Measurements from ENCODE around the gene MAML1. TPM values are rescaled to one million over a fixed set of nuclear protein-coding genes. Genes with fewer than 3 reads are reported as not detected.

MAML1 gene
- total RNA-seq, 1 donor from 2014 or later = 11.8 TPM

DNA sequence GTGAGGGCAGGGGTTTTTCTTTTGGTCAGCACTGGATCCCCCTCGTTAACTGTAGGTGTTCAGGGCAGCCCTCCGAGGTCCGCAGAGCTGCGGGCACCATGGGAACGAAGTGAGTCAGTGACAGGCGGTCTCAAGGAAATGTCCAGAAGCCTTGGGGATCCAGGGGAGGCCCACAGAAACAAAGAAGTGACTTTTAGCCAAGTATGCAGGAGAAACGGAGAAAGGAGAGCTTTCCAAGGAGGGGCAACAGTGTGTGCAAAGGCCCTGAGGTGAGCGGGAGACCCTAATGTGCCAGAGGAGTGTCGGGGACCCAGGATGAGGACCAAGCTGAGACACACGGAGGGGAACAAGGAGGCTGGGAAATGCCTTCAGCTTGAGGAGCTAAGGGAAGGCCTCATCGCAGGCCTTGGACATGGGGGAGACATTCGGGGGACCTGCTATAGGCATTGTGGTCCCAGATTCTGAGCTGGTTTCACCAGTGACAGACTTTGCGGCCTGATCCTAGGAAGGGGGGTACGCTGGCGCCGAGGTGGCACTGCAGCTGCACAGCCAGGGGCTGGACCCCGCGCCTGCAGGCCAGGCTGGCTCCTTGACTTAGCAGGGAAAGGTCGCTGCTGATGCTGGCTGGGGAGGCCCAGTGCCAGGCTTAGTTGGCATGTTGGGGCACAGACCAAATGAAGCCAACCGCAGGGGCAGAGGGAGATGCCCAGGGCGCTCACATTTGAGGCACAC, 64.4 kb downstream of the MAML1 start:
- intact Hi-C loops (cut with micrococcal nuclease) = loop anchor here (5.0 kb wide), 1 partner anchor 35 kb away; no protein-coding TSS in a partner anchor
- TF ChIP-seq, protein P1, sequence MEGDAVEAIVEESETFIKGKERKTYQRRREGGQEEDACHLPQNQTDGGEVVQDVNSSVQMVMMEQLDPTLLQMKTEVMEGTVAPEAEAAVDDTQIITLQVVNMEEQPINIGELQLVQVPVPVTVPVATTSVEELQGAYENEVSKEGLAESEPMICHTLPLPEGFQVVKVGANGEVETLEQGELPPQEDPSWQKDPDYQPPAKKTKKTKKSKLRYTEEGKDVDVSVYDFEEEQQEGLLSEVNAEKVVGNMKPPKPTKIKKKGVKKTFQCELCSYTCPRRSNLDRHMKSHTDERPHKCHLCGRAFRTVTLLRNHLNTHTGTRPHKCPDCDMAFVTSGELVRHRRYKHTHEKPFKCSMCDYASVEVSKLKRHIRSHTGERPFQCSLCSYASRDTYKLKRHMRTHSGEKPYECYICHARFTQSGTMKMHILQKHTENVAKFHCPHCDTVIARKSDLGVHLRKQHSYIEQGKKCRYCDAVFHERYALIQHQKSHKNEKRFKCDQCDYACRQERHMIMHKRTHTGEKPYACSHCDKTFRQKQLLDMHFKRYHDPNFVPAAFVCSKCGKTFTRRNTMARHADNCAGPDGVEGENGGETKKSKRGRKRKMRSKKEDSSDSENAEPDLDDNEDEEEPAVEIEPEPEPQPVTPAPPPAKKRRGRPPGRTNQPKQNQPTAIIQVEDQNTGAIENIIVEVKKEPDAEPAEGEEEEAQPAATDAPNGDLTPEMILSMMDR (IDR thresholded peaks at IDR 0.05; ENCODE audit: borderline replicate concordance) = no peak
- no peak for DNase-seq
- H3K27ac ChIP-seq (replicated peaks) = peak overlapping the region; percentile 88
- no peaks in the 10 kb centered on the region for H3K27me3 ChIP-seq (ENCODE audit: low read depth)
- peak overlapping the region; percentile 80 for H3K4me3 ChIP-seq
- H3K4me1 ChIP-seq = peaks cover 67% of the 10 kb centered on the region
- peaks cover 41% of the 10 kb centered on the region for H3K36me3 ChIP-seq
- H3K9me3 ChIP-seq (replicated peaks) = no peaks in the 10 kb centered on the region

GRCh38 chr5:179797741-179798140, 65.1 kb downstream of the MAML1 start:
- H3K9me3 ChIP-seq (replicated peaks) = no peaks in the 10 kb centered on the region
- no peaks in the 10 kb centered on the region for H3K27me3 ChIP-seq (ENCODE audit: low read depth)
- no peak for DNase-seq
- no peak overlapping the region for H3K27ac ChIP-seq (replicated peaks)
- H3K36me3 ChIP-seq = peaks cover 41% of the 10 kb centered on the region
- H3K4me1 ChIP-seq = peaks cover 67% of the 10 kb centered on the region
- no peak overlapping the region for H3K4me3 ChIP-seq
- intact Hi-C loops (cut with micrococcal nuclease) = loop anchor here (5.0 kb wide), 1 partner anchor 35 kb away; no protein-coding TSS in a partner anchor
- TF ChIP-seq, protein P1 (IDR thresholded peaks at IDR 0.05; ENCODE audit: borderline replicate concordance) = no peak

DNA sequence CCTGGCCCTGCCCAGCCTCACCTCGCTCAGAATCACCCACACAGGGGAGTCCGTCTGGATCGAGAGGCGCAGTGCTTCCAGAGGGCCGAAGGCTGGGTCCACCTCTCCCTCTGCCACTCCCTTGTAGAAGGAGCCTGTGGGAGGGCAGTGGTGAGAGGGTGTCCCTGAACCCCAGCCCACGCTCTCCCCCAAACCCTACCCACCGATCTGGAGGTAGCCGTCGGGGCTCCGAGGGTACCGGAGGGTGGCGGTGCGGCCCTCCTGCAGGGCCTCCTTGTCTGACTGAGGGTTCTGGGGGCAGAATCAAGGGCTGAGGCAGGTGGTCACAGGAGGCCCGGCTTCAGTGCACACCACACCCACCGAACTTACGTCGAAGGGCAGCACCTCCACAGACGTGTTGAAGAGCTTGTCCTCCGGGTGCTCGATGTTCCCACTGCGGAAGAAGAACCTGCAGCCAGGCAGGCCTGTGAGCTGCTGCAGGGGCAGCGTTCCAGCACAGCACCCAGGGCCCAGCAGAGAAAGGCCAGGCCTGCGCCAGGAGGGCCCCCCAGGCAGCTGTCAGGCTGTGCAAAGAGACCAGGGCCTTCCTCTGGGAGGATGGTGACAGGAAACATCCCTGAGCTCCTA, 65.6 kb downstream of the MAML1 start:
- peaks cover 41% of the 10 kb centered on the region for H3K36me3 ChIP-seq
- DNase-seq = no peak
- no peaks in the 10 kb centered on the region for H3K9me3 ChIP-seq (replicated peaks)
- TF ChIP-seq, protein P1 (IDR thresholded peaks at IDR 0.05; ENCODE audit: borderline replicate concordance) = no peak
- H3K27ac ChIP-seq (replicated peaks) = no peak overlapping the region
- peaks cover 67% of the 10 kb centered on the region for H3K4me1 ChIP-seq
- intact Hi-C loops (cut with micrococcal nuclease) = loop anchor here (5.0 kb wide), 1 partner anchor 36 kb away; no protein-coding TSS in a partner anchor
- no peak overlapping the region for H3K4me3 ChIP-seq
- H3K27me3 ChIP-seq (ENCODE audit: low read depth) = no peaks in the 10 kb centered on the region

- TF ChIP-seq, protein P1 (IDR thresholded peaks at IDR 0.05; ENCODE audit: borderline replicate concordance) = no peak
- DNase-seq = no peak
- Histone ChIP-seq H3K27ac (replicated peaks) (no peak overlapping the region), H3K9me3 (replicated peaks) (no peaks in the 10 kb centered on the region), H3K27me3 (ENCODE audit: low read depth) (no peaks in the 10 kb centered on the region), H3K4me3 (no peak overlapping the region), H3K36me3 (peaks cover 41% of the 10 kb centered on the region), H3K4me1 (peaks cover 67% of the 10 kb centered on the region)
- intact Hi-C loops (cut with micrococcal nuclease) = loop anchor here (5.0 kb wide), 1 partner anchor 37 kb away; no protein-coding TSS in a partner anchor
Observed at GRCh38 chr5:179798771-179799643, 66.4 kb downstream of the MAML1 start.

GRCh38 chr5:179799644-179799973, 67.0 kb downstream of the MAML1 start:
- H3K27me3 ChIP-seq (ENCODE audit: low read depth) = no peaks in the 10 kb centered on the region
- DNase-seq = no peak
- H3K27ac ChIP-seq (replicated peaks) = no peak overlapping the region
- TF ChIP-seq, protein P1 (IDR thresholded peaks at IDR 0.05; ENCODE audit: borderline replicate concordance) = no peak
- no peak overlapping the region for H3K4me3 ChIP-seq
- no peaks in the 10 kb centered on the region for H3K9me3 ChIP-seq (replicated peaks)
- intact Hi-C loops (cut with micrococcal nuclease) = loop anchor here (5.0 kb wide), 1 partner anchor 37 kb away; no protein-coding TSS in a partner anchor
- peaks cover 41% of the 10 kb centered on the region for H3K36me3 ChIP-seq
- H3K4me1 ChIP-seq = peaks cover 67% of the 10 kb centered on the region

Measured in left ventricle myocardium inferior (tissue), 1 donor.